Esophagus muscularis mucosa (tissue), 4 donors: ENCODE data around the gene MIOS. TPM values are rescaled to one million over a fixed set of nuclear protein-coding genes. Genes with fewer than 3 reads are reported as not detected.

Source experiments
- DNase-seq: peaks from one replicate; pipeline ENCODE4 v3.0.0-alpha.2; 2017; ENCODE audit errors: extremely low spot score
- H3K27ac ChIP-seq, 4 donors: fragments of 200-600 bp; sonication (generic); replicated peaks in 1 of 4; 1 replicate in 3 of 4; 2 replicates in 1 of 4; pipeline ENCODE4 v1.5.1; 2016 to 2019; ENCODE audit warnings: mild to moderate bottlenecking in 1 of 4
- H3K27me3 ChIP-seq, 4 donors: fragments of 200-600 bp; sonication (generic); one replicate each; pipeline versions ENCODE4 v1.5.1 to v1.6.0; 2016 to 2019
- H3K36me3 ChIP-seq, 4 donors: fragments of 200-600 bp; sonication (generic); one replicate each; pipeline ENCODE4 v1.5.1; 2016 to 2019
- H3K4me1 ChIP-seq, 4 donors: fragments of 200-600 bp; sonication (generic); one replicate each; pipeline ENCODE4 v1.5.1; 2016 to 2019
- H3K4me3 ChIP-seq, 4 donors: fragments of 200-600 bp; sonication (generic); 1 replicate in 2 of 4; 2 replicates in 2 of 4; pipeline ENCODE4 v1.5.1; 2016 to 2019; ENCODE audit warnings: mild to moderate bottlenecking in 4 of 4, moderate library complexity in 1 of 4
- H3K9me3 ChIP-seq, 4 donors: fragments of 200-600 bp; sonication (generic); 1 replicate in 3 of 4; 2 replicates in 1 of 4; pipeline ENCODE4 v1.5.1; 2016 to 2019
- EP300 ChIP-seq: sonication (generic); formaldehyde crosslinking; IDR thresholded peaks from one replicate; pipeline ENCODE4 v1.6.1; 2017; ENCODE audit warnings: antibody characterized with exemption
- POLR2A ChIP-seq: fragments of 450-650 bp; IDR thresholded peaks from one replicate; pipeline ENCODE4 v1.6.1; 2017; ENCODE audit warnings: antibody characterized with exemption, moderate library complexity, mild to moderate bottlenecking, low read depth
- POLR2AphosphoS5 ChIP-seq, 2 donors: sonication (generic); formaldehyde crosslinking; IDR thresholded peaks; one replicate each; pipeline ENCODE4 v1.6.1; 2017; ENCODE audit warnings: antibody characterized with exemption in 2 of 2
- WGBS: methylation state at CpG from one replicate; pipeline ENCODE4 v1.1.5; 2018; 5-methylcytosine and 5-hydroxymethylcytosine counted together
- intact Hi-C: fragments of 100-400 bp; cut with DNase I; formaldehyde crosslinking; loops from one replicate; pipeline ENCODE4 v1.15.1; 2023
- total RNA-seq, 4 donors: library from RNA; depleted of rRNA; stranded (reverse); fragments of >200 nt; gene quantifications; one replicate each; pipeline versions ENCODE4 v1.1.0 to v1.2.1, GENCODE V29; 2016
- TF ChIP-seq, protein P1 (sequence below), 3 experiments: fragments of 200-600 bp in 2 of 3; fragments of 450-650 bp in 1 of 3; sonication (generic) in 2 of 3; IDR thresholded peaks; one replicate each; pipeline ENCODE4 v1.5.1; 2017 to 2019; ENCODE audit warnings: antibody characterized with exemption in 3 of 3, mild to moderate bottlenecking in 2 of 3, moderate library complexity in 1 of 3

MIOS gene
- total RNA-seq, 4 donors from 2014 or later: 17.5 to 32.5 (median 25.7) TPM

GRCh38 chr7:7618410-7618809, 51.7 kb downstream of the MIOS start:
- Histone ChIP-seq H3K27ac (no peak overlapping the region), H3K36me3 (no peaks in the 10 kb centered on the region), H3K9me3 (no peaks in the 10 kb centered on the region), H3K4me3 (no peak overlapping the region), H3K4me1 (no peaks in the 10 kb centered on the region), H3K27me3 (no peaks in the 10 kb centered on the region)
- TF ChIP-seq POLR2AphosphoS5 (IDR thresholded peaks at IDR 0.05): no peak
- no peak for TF ChIP-seq EP300
- no peak for TF ChIP-seq POLR2A
- WGBS: 100% methylated on average over 1 of the region's 1 CpG
- no peak for DNase-seq
- intact Hi-C loops: no loop called here

DNA sequence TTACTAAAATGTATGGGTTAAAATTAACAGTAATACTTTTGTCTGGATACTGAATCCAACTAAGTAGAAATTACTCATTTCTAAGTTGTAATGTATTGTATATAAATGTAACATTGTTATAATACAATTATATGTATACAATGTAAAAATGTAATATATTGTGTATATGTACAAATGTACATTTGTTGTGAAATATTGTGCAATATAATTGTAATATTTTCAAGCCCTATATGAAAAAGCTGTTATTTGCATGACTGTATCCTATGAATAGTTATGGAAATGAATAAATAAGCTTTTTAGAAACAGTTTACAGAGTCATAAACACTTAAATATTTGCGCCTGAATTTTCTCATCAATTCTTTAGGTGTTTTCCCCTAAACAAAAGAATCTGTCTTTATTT, 53.6 kb downstream of the MIOS start:
- TF ChIP-seq POLR2A (no peak), POLR2AphosphoS5 (IDR thresholded peaks at IDR 0.05) (no peak), EP300 (no peak)
- TF ChIP-seq, protein P1, sequence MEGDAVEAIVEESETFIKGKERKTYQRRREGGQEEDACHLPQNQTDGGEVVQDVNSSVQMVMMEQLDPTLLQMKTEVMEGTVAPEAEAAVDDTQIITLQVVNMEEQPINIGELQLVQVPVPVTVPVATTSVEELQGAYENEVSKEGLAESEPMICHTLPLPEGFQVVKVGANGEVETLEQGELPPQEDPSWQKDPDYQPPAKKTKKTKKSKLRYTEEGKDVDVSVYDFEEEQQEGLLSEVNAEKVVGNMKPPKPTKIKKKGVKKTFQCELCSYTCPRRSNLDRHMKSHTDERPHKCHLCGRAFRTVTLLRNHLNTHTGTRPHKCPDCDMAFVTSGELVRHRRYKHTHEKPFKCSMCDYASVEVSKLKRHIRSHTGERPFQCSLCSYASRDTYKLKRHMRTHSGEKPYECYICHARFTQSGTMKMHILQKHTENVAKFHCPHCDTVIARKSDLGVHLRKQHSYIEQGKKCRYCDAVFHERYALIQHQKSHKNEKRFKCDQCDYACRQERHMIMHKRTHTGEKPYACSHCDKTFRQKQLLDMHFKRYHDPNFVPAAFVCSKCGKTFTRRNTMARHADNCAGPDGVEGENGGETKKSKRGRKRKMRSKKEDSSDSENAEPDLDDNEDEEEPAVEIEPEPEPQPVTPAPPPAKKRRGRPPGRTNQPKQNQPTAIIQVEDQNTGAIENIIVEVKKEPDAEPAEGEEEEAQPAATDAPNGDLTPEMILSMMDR (IDR thresholded peaks at IDR 0.05): no peak
- 91% methylated on average over 1 of the region's 1 CpG for WGBS
- H3K4me1 ChIP-seq: no peaks in the 10 kb centered on the region
- H3K27ac ChIP-seq: no peak overlapping the region
- intact Hi-C loops: no loop called here
- DNase-seq: no peak
- H3K4me3 ChIP-seq: no peak overlapping the region
- no peaks in the 10 kb centered on the region for H3K27me3 ChIP-seq
- H3K9me3 ChIP-seq: no peaks in the 10 kb centered on the region
- H3K36me3 ChIP-seq: no peaks in the 10 kb centered on the region

- no peak overlapping the region for H3K27ac ChIP-seq
- H3K27me3 ChIP-seq: no peaks in the 10 kb centered on the region
- intact Hi-C loops: no loop called here
- no peaks in the 10 kb centered on the region for H3K36me3 ChIP-seq
- no peaks in the 10 kb centered on the region for H3K4me1 ChIP-seq
- no peak overlapping the region for H3K4me3 ChIP-seq
- H3K9me3 ChIP-seq: no peaks in the 10 kb centered on the region
- TF ChIP-seq POLR2A (no peak), EP300 (no peak), POLR2AphosphoS5 (IDR thresholded peaks at IDR 0.05) (no peak)
- TF ChIP-seq, protein P1 (IDR thresholded peaks at IDR 0.05): no peak
- no peak for DNase-seq
These were observed 54.0 kb downstream of the MIOS start for GRCh38 chr7:7620644-7621210.

- 95% methylated on average over 1 of the region's 1 CpG for WGBS
- intact Hi-C loops: no loop called here
- no peak for TF ChIP-seq POLR2A
- TF ChIP-seq EP300: no peak
- TF ChIP-seq, protein P1 (IDR thresholded peaks at IDR 0.05): no peak
- no peak overlapping the region for H3K27ac ChIP-seq
- no peaks in the 10 kb centered on the region for H3K4me1 ChIP-seq
- no peaks in the 10 kb centered on the region for H3K36me3 ChIP-seq
- no peaks in the 10 kb centered on the region for H3K9me3 ChIP-seq
- no peaks in the 10 kb centered on the region for H3K27me3 ChIP-seq
- DNase-seq: no peak
- no peak overlapping the region for H3K4me3 ChIP-seq
These were observed 61.8 kb downstream of the MIOS start for GRCh38 chr7:7628476-7628875.

GRCh38 chr7:7630626-7631329, 64.1 kb downstream of the MIOS start:
- 89% methylated on average over 1 of the region's 1 CpG for WGBS
- H3K9me3 ChIP-seq: no peaks in the 10 kb centered on the region
- peaks cover 0 to 7% (median 0%) of the 10 kb centered on the region in 4 donors for H3K36me3 ChIP-seq
- no peak for DNase-seq
- H3K27ac ChIP-seq: no peak overlapping the region
- H3K4me1 ChIP-seq: no peaks in the 10 kb centered on the region
- no peaks in the 10 kb centered on the region for H3K27me3 ChIP-seq
- intact Hi-C loops: no loop called here
- TF ChIP-seq, protein P1 (IDR thresholded peaks at IDR 0.05): no peak
- TF ChIP-seq POLR2A: no peak
- no peak overlapping the region for H3K4me3 ChIP-seq
